ENCODE data around the gene NDRG2. TPM values are rescaled to one million over a fixed set of nuclear protein-coding genes. Genes with fewer than 3 reads are reported as not detected.
"Not testable (repeated sequence)": the region's sequence is repeated elsewhere in the genome, so short reads cannot be mapped to it uniquely, and the experiment has no call there.

The NDRG2 gene
- total RNA-seq, 1 donor from 2014 or later: 2.1 TPM

DNA sequence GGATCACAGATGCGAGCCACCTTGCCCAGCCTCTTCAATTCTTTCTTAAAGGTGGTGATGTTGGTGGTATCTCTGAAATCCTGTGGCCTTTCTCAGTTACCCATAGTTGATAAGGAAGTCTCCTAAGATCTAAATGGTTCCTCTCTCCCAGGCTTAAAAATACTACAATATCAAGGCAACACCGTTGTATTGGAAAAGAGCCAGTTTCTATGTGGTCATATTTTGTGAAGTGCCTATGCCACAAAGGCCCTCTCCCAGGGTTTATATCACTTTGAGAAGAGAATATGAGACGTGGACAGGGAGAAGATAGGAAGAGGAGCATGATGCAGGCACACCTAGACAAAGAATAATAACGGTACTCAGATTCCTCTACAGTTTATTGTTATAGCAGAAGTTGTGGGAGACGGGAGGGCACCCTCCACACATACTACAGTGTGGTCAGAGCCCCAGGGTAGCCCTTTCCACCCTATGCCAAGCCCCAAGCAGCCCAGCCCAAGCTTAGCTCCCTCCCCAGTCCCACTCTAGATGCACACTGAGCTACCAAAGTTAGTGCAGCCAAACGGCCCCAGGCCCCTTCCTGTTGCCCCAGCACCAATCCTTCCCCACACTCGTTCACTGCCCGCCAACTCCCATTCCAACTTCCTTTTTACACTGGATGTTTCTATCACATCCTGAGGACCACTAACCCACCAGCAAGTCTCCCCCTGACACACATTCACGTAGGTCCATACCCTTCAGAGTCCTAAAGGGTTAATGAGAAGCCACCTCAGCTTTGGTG is 8.3 kb downstream of the NDRG2 start:
- H3K36me3 Mint-ChIP-seq (ENCODE audit: low read depth): peaks cover 8% of the 10 kb centered on the region
- POLR2A ChIA-PET: no interaction called here
- peaks cover 36% of the 10 kb centered on the region for H3K27me3 Mint-ChIP-seq
- DNase-seq (no peak), ATAC-seq (ENCODE audit: low read depth) (no peak)
- intact Hi-C loops (cut with micrococcal nuclease): no loop called here
- TF ChIP-seq, protein P1, sequence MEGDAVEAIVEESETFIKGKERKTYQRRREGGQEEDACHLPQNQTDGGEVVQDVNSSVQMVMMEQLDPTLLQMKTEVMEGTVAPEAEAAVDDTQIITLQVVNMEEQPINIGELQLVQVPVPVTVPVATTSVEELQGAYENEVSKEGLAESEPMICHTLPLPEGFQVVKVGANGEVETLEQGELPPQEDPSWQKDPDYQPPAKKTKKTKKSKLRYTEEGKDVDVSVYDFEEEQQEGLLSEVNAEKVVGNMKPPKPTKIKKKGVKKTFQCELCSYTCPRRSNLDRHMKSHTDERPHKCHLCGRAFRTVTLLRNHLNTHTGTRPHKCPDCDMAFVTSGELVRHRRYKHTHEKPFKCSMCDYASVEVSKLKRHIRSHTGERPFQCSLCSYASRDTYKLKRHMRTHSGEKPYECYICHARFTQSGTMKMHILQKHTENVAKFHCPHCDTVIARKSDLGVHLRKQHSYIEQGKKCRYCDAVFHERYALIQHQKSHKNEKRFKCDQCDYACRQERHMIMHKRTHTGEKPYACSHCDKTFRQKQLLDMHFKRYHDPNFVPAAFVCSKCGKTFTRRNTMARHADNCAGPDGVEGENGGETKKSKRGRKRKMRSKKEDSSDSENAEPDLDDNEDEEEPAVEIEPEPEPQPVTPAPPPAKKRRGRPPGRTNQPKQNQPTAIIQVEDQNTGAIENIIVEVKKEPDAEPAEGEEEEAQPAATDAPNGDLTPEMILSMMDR (IDR thresholded peaks at IDR 0.05): no peak
- H3K27ac Mint-ChIP-seq: no peak overlapping the region
- no peak overlapping the region for H3K4me3 Mint-ChIP-seq
- CTCF ChIA-PET: interaction anchor here (0.7 to 12.2 kb wide), 8 partner anchors 19 to 90 kb away, joined by 3 to 257 read pairs (median 26); partner anchors contain the start of genes RNASE7, TMEM253 and ZNF219
- no peaks in the 10 kb centered on the region for H3K9me3 Mint-ChIP-seq
- no peaks in the 10 kb centered on the region for H3K4me1 Mint-ChIP-seq

DNA sequence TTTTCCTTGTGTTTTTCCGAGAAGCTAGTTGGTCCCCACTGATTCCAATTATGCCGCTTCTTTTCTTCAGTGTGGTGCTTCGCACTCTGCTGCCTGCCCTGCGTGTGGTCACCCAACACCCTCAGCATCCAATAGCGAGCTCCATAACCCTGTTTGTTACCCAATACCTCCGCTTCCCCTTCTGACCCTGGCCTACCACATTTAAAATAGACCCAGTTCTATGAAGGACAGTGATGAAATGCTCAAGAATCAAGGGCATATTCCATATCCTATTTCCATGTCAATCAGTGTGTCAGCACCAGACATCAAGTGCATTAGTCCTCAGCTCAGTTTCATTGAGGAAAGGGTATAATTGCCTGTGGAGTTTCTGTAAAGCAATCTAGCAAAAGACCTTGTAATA is 9.5 kb downstream of the NDRG2 start:
- Mint-ChIP-seq H3K4me3 (no peak overlapping the region), H3K27ac (no peak overlapping the region), H3K36me3 (ENCODE audit: low read depth) (peaks cover 8% of the 10 kb centered on the region), H3K27me3 (peaks cover 38% of the 10 kb centered on the region), H3K4me1 (no peaks in the 10 kb centered on the region), H3K9me3 (no peaks in the 10 kb centered on the region)
- ATAC-seq (ENCODE audit: low read depth) (no peak), DNase-seq (no peak)
- TF ChIP-seq, protein P1 (IDR thresholded peaks at IDR 0.05): no peak
- POLR2A ChIA-PET: interaction anchor here (0.9 to 2.5 kb wide), 5 partner anchors 18 to 89 kb away, joined by 3 to 19 read pairs (median 5); partner anchors contain the start of gene ARHGEF40
- intact Hi-C loops (cut with micrococcal nuclease): no loop called here
- CTCF ChIA-PET: interaction anchor here (0.9 to 12.2 kb wide), 28 partner anchors 9 to 541 kb away, joined by 3 to 257 read pairs (median 7); partner anchors contain the start of genes ARHGEF40, NDRG2, RNASE13 and RNASE7

DNA sequence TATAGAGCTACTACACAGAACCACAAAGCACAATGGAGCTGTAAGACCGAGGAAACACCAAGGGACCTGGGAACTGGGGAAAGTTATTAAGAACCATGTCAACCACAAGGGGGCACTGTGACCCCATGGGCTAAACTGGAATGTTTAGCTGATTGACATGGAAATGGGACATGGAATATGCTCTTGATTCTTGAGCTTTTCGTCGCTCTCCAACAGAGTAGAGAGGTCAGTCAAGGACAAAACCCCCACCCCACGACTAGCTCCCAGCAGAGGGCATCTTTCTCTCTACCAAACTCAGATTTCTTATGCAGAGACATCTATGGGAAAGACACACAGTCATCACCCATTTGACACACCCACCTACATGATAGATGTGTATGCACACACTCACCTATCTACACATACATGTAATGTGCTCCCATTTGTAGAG is 10.1 kb downstream of the NDRG2 start:
- intact Hi-C loops (cut with micrococcal nuclease): loop anchor here (1.0 kb wide), 6 partner anchors 10 to 543 kb away; no protein-coding TSS in a partner anchor
- Mint-ChIP-seq H3K27me3 (peaks cover 37% of the 10 kb centered on the region), H3K4me3 (no peak overlapping the region), H3K9me3 (no peaks in the 10 kb centered on the region), H3K36me3 (ENCODE audit: low read depth) (peaks cover 8% of the 10 kb centered on the region), H3K27ac (no peak overlapping the region), H3K4me1 (no peaks in the 10 kb centered on the region)
- ChIA-PET CTCF (interaction anchor here (0.8 to 12.2 kb wide), 31 partner anchors 9 to 542 kb away, joined by 3 to 257 read pairs (median 7); partner anchors contain the start of genes ARHGEF40, NDRG2, RNASE13 and RNASE7), POLR2A (interaction anchor here (0.6 to 2.5 kb wide), 6 partner anchors 18 to 334 kb away, joined by 3 to 19 read pairs (median 4); partner anchors contain the start of gene ARHGEF40)
- TF ChIP-seq, protein P1 (IDR thresholded peaks at IDR 0.05): peak; percentile 48
- peak; percentile 64 for ATAC-seq (ENCODE audit: low read depth)
- DNase-seq: peak; percentile 52

DNA sequence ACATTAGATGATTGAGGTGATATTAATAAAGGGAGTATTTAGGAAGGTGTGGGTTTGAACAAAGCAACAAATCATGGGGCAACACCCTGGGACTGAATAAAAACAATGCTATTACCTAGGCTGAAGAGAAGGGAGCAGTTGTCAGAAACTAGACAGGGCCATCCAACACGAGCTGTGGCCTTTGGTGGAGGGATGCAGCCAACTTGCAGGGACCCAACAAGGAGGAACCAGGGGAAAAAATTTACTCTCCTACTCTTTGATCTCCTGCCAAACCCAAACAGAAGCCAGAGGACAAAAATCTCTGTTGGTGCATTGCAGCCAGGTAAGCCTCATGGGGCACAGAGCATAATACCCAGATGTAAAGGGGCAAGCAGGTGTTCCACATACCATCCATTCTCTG is 13.7 kb downstream of the NDRG2 start:
- CTCF ChIA-PET: interaction anchor here (1.1 to 12.2 kb wide), 5 partner anchors 21 to 95 kb away, joined by 3 to 257 read pairs (median 15); partner anchors contain the start of genes TMEM253 and ZNF219
- intact Hi-C loops (cut with micrococcal nuclease): no loop called here
- no peaks in the 10 kb centered on the region for H3K36me3 Mint-ChIP-seq (ENCODE audit: low read depth)
- no peak overlapping the region for H3K27ac Mint-ChIP-seq
- peaks cover 29% of the 10 kb centered on the region for H3K27me3 Mint-ChIP-seq
- POLR2A ChIA-PET: interaction anchor here (1.3 to 1.9 kb wide), 2 partner anchors 60 to 93 kb away, joined by 3 to 4 read pairs; no protein-coding TSS in a partner anchor
- no peak for DNase-seq
- H3K4me1 Mint-ChIP-seq: no peaks in the 10 kb centered on the region
- no peak for ATAC-seq (ENCODE audit: low read depth)
- H3K4me3 Mint-ChIP-seq: no peak overlapping the region
- H3K9me3 Mint-ChIP-seq: no peaks in the 10 kb centered on the region
- TF ChIP-seq, protein P1 (IDR thresholded peaks at IDR 0.05): no peak

DNA sequence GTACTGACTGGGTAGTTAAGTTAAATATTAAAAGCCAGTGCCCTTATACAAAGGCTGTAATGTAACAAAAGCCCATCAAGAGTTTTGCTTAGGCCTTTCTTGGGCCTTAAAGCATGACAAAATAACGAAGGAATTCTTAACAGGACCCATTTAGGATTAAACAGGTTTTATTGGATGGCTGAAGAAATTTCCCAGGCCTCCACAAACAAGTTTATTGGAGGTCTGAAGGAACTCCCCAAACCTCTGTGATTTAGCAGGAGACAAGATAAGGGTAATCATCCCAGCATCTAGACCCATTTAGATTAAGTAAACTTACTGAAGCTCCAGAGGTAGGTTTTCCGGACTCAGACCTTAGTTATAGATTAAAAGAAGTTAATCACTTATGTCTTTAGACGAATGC is 15.1 kb downstream of the NDRG2 start:
- CTCF ChIA-PET: interaction anchor here (12.2 kb wide), 1 partner anchor 97 kb away, joined by 257 read pairs; the partner anchor contains the start of gene TMEM253
- H3K27ac Mint-ChIP-seq; intact Hi-C loops (cut with micrococcal nuclease); DNase-seq; H3K4me1 Mint-ChIP-seq; ATAC-seq (ENCODE audit: low read depth); H3K36me3 Mint-ChIP-seq (ENCODE audit: low read depth); H3K4me3 Mint-ChIP-seq; POLR2A ChIA-PET; H3K9me3 Mint-ChIP-seq: not testable (repeated sequence)
- peaks cover 22% of the 10 kb centered on the region for H3K27me3 Mint-ChIP-seq
